Activated naive CD4-positive, alpha-beta T cell treated with anti-CD3 and anti-CD28 coated beads, Interleukin-2, amount 50 U/mL, for 72 hours (primary cell): ENCODE results near the gene NHSL2. TPM values are rescaled to one million over a fixed set of nuclear protein-coding genes. Genes with fewer than 3 reads are reported as not detected.

Experiments
- ATAC-seq, 2 donors: fragments of 150-1000 bp; cut with Tn5 transposase; 2 replicates each; pipeline ENCODE4 v1.10.0; 2021; ENCODE audit warnings: mild to moderate bottlenecking in 2 of 2, moderate library complexity in 2 of 2
- DNase-seq, 2 donors: peaks; one replicate each; pipeline ENCODE4 v3.0.0; 2021 to 2022; ENCODE audit warnings: low spot score in 2 of 2
- H3K27ac Mint-ChIP-seq, 2 donors: one replicate each; pipeline ENCODE4 v1.8.0; 2022; ENCODE audit warnings: mild to moderate bottlenecking in 2 of 2, mixed read lengths in 2 of 2
- H3K36me3 Mint-ChIP-seq, 2 donors: one replicate each; pipeline ENCODE4 v1.8.0; 2022; ENCODE audit warnings: mixed read lengths in 2 of 2
- H3K9me3 Mint-ChIP-seq, 2 donors: one replicate each; pipeline ENCODE4 v1.8.0; 2022; ENCODE audit warnings: mixed read lengths in 2 of 2
- total RNA-seq, 2 donors: library from RNA; stranded (reverse); gene quantifications; one replicate each; pipeline ENCODE4 v1.2.3, GENCODE V29; 2022

Gene NHSL2
- total RNA-seq, 2 donors from 2014 or later, result 0.05 to 0.19 TPM

- DNase-seq, result no peak
Observed at GRCh38 chrX:72130762-72131250, 220.2 kb downstream of the NHSL2 start.

GRCh38 chrX:72131317-72132294, 221.0 kb downstream of the NHSL2 start, which contains the start of gene RTL5:
RTL5 (minus strand) TSS chrX:72131915.
- DNase-seq (peak in 1 of 2 donors; percentile 8), ATAC-seq (peak; percentile 55 to 77)
- Mint-ChIP-seq H3K27ac (no peak within 1 kb of the TSS), H3K9me3 (no peaks in the 10 kb centered on the region), H3K36me3 (no peaks in the 10 kb centered on the region)

More at GRCh38 chrX:72130762-72131250, 220.2 kb downstream of the NHSL2 start:
- ATAC-seq, result no peak
- Mint-ChIP-seq H3K36me3 (no peaks in the 10 kb centered on the region), H3K27ac (no peak overlapping the region), H3K9me3 (no peaks in the 10 kb centered on the region)

- no peaks in the 10 kb centered on the region for H3K36me3 Mint-ChIP-seq
- no peak overlapping the region for H3K27ac Mint-ChIP-seq
- ATAC-seq, result no peak
- no peak for DNase-seq
- H3K9me3 Mint-ChIP-seq, result no peaks in the 10 kb centered on the region
Observed at GRCh38 chrX:72132456-72132855, 221.8 kb downstream of the NHSL2 start.

- ATAC-seq (no peak), DNase-seq (no peak)
- no peak overlapping the region for H3K27ac Mint-ChIP-seq
- no peaks in the 10 kb centered on the region for H3K36me3 Mint-ChIP-seq
- H3K9me3 Mint-ChIP-seq, result no peaks in the 10 kb centered on the region
Observed at GRCh38 chrX:72133851-72134546, 223.4 kb downstream of the NHSL2 start.

GRCh38 chrX:72137846-72138495, 227.3 kb downstream of the NHSL2 start:
- no peak overlapping the region for H3K27ac Mint-ChIP-seq
- no peak for ATAC-seq
- no peak for DNase-seq
- no peaks in the 10 kb centered on the region for H3K9me3 Mint-ChIP-seq
- no peaks in the 10 kb centered on the region for H3K36me3 Mint-ChIP-seq

GRCh38 chrX:72139538-72139937, 228.9 kb downstream of the NHSL2 start:
- DNase-seq, result no peak
- Mint-ChIP-seq H3K36me3 (no peaks in the 10 kb centered on the region), H3K27ac (no peak overlapping the region), H3K9me3 (no peaks in the 10 kb centered on the region)
- ATAC-seq, result no peak

GRCh38 chrX:72141372-72142004, 230.8 kb downstream of the NHSL2 start:
- DNase-seq (no peak), ATAC-seq (peak in 1 of 2 donors; percentile 75)
- Mint-ChIP-seq H3K9me3 (no peaks in the 10 kb centered on the region), H3K36me3 (no peaks in the 10 kb centered on the region), H3K27ac (no peak overlapping the region)

GRCh38 chrX:72142094-72142793, 231.6 kb downstream of the NHSL2 start:
- no peak for DNase-seq
- H3K27ac Mint-ChIP-seq, result no peak overlapping the region
- no peak for ATAC-seq
- no peaks in the 10 kb centered on the region for H3K36me3 Mint-ChIP-seq
- no peaks in the 10 kb centered on the region for H3K9me3 Mint-ChIP-seq

- no peaks in the 10 kb centered on the region for H3K36me3 Mint-ChIP-seq
Observed at GRCh38 chrX:72142794-72143608, 232.4 kb downstream of the NHSL2 start.

GRCh38 chrX:72143609-72143907, 232.9 kb downstream of the NHSL2 start:
- no peak overlapping the region for H3K27ac Mint-ChIP-seq
- ATAC-seq, result no peak
- H3K36me3 Mint-ChIP-seq, result no peaks in the 10 kb centered on the region
- no peaks in the 10 kb centered on the region for H3K9me3 Mint-ChIP-seq
- no peak for DNase-seq

More at GRCh38 chrX:72142794-72143608, 232.4 kb downstream of the NHSL2 start:
- ATAC-seq (no peak), DNase-seq (no peak)
- no peak overlapping the region for H3K27ac Mint-ChIP-seq
- no peaks in the 10 kb centered on the region for H3K9me3 Mint-ChIP-seq

GRCh38 chrX:72145181-72145580, 234.5 kb downstream of the NHSL2 start:
- ATAC-seq, result no peak
- no peak overlapping the region for H3K27ac Mint-ChIP-seq
- no peaks in the 10 kb centered on the region for H3K36me3 Mint-ChIP-seq
- no peak for DNase-seq
- H3K9me3 Mint-ChIP-seq, result no peaks in the 10 kb centered on the region

GRCh38 chrX:72146527-72146926, 235.9 kb downstream of the NHSL2 start:
- no peak overlapping the region for H3K27ac Mint-ChIP-seq
- ATAC-seq (no peak), DNase-seq (no peak)
- no peaks in the 10 kb centered on the region for H3K9me3 Mint-ChIP-seq
- no peaks in the 10 kb centered on the region for H3K36me3 Mint-ChIP-seq

- no peak for ATAC-seq
- no peak for DNase-seq
- Mint-ChIP-seq H3K27ac (no peak overlapping the region), H3K36me3 (no peaks in the 10 kb centered on the region), H3K9me3 (no peaks in the 10 kb centered on the region)
Observed at GRCh38 chrX:72158773-72159172, 248.1 kb downstream of the NHSL2 start.

GRCh38 chrX:72159769-72160168, 249.1 kb downstream of the NHSL2 start:
- DNase-seq (no peak), ATAC-seq (no peak)
- H3K36me3 Mint-ChIP-seq, result no peaks in the 10 kb centered on the region
- no peaks in the 10 kb centered on the region for H3K9me3 Mint-ChIP-seq
- H3K27ac Mint-ChIP-seq, result no peak overlapping the region

GRCh38 chrX:72165551-72165950, 254.9 kb downstream of the NHSL2 start:
- no peaks in the 10 kb centered on the region for H3K9me3 Mint-ChIP-seq
- no peak for ATAC-seq
- H3K36me3 Mint-ChIP-seq, result no peaks in the 10 kb centered on the region
- DNase-seq, result no peak
- no peak overlapping the region for H3K27ac Mint-ChIP-seq
